Measurements from ENCODE around the gene FAM50A. TPM values are rescaled to one million over a fixed set of nuclear protein-coding genes. Genes with fewer than 3 reads are reported as not detected.

FAM50A gene
- total RNA-seq, 2 experiments from 2014 or later = 30.8 to 55.1 TPM

DNA sequence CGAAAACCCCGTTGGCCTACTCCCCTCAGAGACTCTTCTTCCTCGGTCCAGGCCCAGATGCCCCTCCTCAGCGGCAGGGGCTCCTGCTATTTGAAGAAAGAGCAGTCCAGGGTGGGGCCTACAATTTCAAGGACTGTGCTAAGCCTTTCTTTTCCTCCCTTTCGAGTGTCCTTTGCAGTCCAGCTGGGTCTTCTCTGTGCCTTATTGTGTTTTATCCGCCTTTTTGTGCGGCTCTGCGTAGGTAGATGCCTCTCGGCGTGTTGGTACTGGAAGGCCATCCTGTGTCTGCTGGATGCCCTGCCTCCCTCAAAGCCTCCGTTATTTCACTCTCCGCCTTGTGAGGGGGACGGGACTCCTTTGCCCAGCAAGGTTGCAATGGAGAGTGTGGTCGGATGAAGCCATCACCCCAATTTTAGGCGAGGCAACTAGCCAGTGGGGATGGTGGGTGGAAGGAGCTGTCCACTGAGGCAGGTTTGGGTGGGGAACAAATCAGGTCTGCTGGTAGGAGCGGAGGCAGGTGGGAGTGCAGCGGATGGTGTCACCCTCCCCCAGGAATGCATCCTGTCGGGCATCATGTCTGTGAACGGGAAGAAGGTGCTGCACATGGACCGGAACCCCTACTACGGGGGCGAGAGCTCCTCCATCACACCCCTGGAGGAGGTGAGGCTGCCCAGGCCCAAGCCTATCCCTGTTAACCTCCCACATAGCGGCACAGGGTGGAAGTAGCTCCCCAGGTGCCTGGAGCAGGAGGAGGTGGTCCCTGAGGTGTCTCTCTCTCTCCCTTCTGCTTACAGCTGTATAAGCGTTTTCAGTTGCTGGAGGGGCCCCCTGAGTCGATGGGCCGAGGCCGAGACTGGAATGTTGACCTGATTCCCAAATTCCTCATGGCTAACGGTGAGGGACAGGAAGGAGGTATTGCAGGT is 5.7 kb upstream of the FAM50A start:
- Histone ChIP-seq H3K36me3 (ENCODE audit: insufficient read depth, low read length) (peaks cover 35% of the 10 kb centered on the region; the same call in 1 of the 2 replicates), H3K9me2 (ENCODE audit: insufficient read depth, low read length) (no peaks in the 10 kb centered on the region), H3K9me3 (ENCODE audit: low read length) (no peaks in the 10 kb centered on the region), H3K4me2 (ENCODE audit: low read length) (peak overlapping the region; percentile 95), H2AFZ (ENCODE audit: low read length) (no peak overlapping the region), H4K20me1 (ENCODE audit: insufficient read depth, low read length) (no peaks in the 10 kb centered on the region), H3K27ac (ENCODE audit: low read depth, low read length, poor library complexity, severe bottlenecking) (no peak overlapping the region), H3K79me2 (ENCODE audit: insufficient read depth, low read depth, low read length) (peaks cover 17% of the 10 kb centered on the region), H3K4me1 (ENCODE audit: insufficient read depth, low read length, poor library complexity, severe bottlenecking) (peaks cover 15% of the 10 kb centered on the region), H3K4me3 (ENCODE audit: low read depth, low read length, poor library complexity, severe bottlenecking) (peak overlapping the region; percentile 83)
- intact Hi-C loops (cut with micrococcal nuclease; ENCODE audit: unreplicated experiment) = no loop called here
- no peak for DNase-seq (ENCODE audit: low spot score)
- ChIA-PET CTCF (ENCODE audit: unreplicated experiment) (no interaction called here), POLR2A (no interaction called here)
- BruUV-seq (replicated peaks) = no TSS peak
- TF ChIP-seq, protein P1, sequence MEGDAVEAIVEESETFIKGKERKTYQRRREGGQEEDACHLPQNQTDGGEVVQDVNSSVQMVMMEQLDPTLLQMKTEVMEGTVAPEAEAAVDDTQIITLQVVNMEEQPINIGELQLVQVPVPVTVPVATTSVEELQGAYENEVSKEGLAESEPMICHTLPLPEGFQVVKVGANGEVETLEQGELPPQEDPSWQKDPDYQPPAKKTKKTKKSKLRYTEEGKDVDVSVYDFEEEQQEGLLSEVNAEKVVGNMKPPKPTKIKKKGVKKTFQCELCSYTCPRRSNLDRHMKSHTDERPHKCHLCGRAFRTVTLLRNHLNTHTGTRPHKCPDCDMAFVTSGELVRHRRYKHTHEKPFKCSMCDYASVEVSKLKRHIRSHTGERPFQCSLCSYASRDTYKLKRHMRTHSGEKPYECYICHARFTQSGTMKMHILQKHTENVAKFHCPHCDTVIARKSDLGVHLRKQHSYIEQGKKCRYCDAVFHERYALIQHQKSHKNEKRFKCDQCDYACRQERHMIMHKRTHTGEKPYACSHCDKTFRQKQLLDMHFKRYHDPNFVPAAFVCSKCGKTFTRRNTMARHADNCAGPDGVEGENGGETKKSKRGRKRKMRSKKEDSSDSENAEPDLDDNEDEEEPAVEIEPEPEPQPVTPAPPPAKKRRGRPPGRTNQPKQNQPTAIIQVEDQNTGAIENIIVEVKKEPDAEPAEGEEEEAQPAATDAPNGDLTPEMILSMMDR (conservative IDR thresholded peaks at IDR 0.05; ENCODE audit: low read length) = no peak
- TF ChIP-seq EZH2phosphoT487 (IDR thresholded peaks at IDR 0.05; ENCODE audit: borderline replicate concordance, low read depth, low read length) = no peak

DNA sequence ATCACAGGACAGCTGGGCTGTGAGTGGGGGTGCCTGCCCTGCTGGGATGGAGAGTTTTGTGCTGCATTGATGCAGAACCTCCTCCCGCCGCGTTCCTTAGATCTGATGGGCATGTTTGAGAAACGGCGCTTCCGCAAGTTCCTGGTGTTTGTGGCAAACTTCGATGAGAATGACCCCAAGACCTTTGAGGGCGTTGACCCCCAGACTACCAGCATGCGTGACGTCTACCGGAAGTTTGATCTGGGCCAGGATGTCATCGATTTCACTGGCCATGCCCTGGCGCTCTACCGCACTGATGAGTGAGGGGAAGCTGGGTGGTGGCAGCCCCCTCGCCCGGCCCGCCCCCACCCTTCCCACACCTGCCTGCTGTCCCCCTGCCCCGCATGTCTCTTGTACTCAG is 4.1 kb upstream of the FAM50A start:
- H3K9me3 ChIP-seq (ENCODE audit: low read length) = no peaks in the 10 kb centered on the region
- H3K4me3 ChIP-seq (ENCODE audit: low read depth, low read length, poor library complexity, severe bottlenecking) = no peak overlapping the region
- ChIA-PET POLR2A (no interaction called here), CTCF (ENCODE audit: unreplicated experiment) (no interaction called here)
- H3K4me1 ChIP-seq (ENCODE audit: insufficient read depth, low read length, poor library complexity, severe bottlenecking) = peaks cover 27% of the 10 kb centered on the region
- no peak overlapping the region for H2AFZ ChIP-seq (ENCODE audit: low read length)
- TF ChIP-seq EZH2phosphoT487 (IDR thresholded peaks at IDR 0.05; ENCODE audit: borderline replicate concordance, low read depth, low read length) = no peak
- TF ChIP-seq, protein P1 (conservative IDR thresholded peaks at IDR 0.05; ENCODE audit: low read length) = no peak
- no peaks in the 10 kb centered on the region for H3K9me2 ChIP-seq (ENCODE audit: insufficient read depth, low read length)
- intact Hi-C loops (cut with micrococcal nuclease; ENCODE audit: unreplicated experiment) = no loop called here
- no peaks in the 10 kb centered on the region for H4K20me1 ChIP-seq (ENCODE audit: insufficient read depth, low read length)
- H3K79me2 ChIP-seq (ENCODE audit: insufficient read depth, low read depth, low read length) = peaks cover 17% of the 10 kb centered on the region
- H3K4me2 ChIP-seq (ENCODE audit: low read length) = no peak overlapping the region
- no TSS peak for BruUV-seq (replicated peaks)
- no peak overlapping the region for H3K27ac ChIP-seq (ENCODE audit: low read depth, low read length, poor library complexity, severe bottlenecking)
- H3K36me3 ChIP-seq (ENCODE audit: insufficient read depth, low read length) = peaks cover 35% of the 10 kb centered on the region; the same call in 1 of the 2 replicates
- DNase-seq (ENCODE audit: low spot score) = no peak
